GM12872 (cell line): ENCODE data around the gene SLC9C2.

ENCODE experiments used
- TF ChIP-seq, protein P1 (sequence below): IDR thresholded peaks from 3 replicates; pipeline ENCODE4 v1.5.1; 2011; ENCODE audit warnings: low read depth, mild to moderate bottlenecking, low read length, moderate library complexity; ENCODE audit not compliant: insufficient read depth

The SLC9C2 gene

DNA sequence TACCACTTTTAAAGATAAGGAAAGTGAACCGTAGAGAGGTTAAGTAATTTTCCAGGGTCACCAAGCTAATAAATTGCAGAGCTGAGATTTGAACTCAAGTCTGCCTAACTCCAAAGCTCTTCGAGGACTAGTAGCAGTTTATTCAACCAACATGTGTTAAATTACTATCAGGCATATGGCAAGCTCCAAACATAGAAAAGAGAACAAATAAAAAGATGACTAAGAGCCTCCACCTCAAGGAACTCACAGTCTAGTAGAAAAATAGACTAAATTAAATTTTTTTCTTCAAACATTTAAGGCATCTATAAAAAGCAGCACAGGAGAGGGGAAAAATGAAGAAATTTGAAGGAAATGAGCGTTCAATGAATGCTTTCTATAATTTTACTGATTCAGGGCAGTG, 22.2 kb downstream of the SLC9C2 start:
- TF ChIP-seq, protein P1, sequence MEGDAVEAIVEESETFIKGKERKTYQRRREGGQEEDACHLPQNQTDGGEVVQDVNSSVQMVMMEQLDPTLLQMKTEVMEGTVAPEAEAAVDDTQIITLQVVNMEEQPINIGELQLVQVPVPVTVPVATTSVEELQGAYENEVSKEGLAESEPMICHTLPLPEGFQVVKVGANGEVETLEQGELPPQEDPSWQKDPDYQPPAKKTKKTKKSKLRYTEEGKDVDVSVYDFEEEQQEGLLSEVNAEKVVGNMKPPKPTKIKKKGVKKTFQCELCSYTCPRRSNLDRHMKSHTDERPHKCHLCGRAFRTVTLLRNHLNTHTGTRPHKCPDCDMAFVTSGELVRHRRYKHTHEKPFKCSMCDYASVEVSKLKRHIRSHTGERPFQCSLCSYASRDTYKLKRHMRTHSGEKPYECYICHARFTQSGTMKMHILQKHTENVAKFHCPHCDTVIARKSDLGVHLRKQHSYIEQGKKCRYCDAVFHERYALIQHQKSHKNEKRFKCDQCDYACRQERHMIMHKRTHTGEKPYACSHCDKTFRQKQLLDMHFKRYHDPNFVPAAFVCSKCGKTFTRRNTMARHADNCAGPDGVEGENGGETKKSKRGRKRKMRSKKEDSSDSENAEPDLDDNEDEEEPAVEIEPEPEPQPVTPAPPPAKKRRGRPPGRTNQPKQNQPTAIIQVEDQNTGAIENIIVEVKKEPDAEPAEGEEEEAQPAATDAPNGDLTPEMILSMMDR = no peak

DNA sequence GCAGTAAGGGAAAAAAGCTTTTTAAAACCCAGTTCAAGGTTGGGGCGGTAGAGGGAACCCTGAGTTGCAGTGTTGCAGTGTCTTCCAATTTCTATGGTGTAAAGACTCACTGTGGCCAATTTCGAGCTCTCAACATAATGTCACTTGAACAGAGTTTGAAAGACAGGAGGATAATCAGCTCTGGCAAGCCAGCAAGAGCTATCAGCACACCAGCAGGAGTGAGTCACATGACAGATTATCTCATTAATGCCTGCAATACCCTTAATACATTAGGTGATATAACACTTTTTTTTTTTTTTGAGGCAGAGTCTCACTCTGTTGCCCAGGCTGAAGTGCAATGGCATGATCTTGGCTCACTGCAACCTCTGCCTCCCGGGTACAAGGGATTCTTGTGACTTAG, 22.8 kb downstream of the SLC9C2 start:
- TF ChIP-seq, protein P1 = no peak

DNA sequence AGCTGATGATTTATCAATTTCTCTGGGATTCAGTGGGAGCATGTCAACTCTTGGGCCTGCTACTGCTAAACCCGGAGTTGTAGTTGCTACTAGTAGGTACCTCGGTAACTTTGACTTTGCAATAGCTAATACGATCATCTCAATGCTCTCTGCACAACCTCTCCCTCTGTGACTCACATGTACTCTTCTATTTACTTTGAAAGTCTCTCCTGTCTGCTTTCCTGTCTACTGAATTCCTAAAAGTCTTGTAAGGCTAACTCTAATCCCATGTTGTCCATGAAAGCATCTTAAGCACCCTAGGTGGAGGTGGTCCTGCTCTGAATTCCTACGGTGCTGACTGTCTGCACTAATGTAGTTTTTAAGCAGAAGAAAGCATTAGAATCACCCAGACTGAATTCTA, 29.3 kb downstream of the SLC9C2 start:
- TF ChIP-seq, protein P1 = no peak

DNA sequence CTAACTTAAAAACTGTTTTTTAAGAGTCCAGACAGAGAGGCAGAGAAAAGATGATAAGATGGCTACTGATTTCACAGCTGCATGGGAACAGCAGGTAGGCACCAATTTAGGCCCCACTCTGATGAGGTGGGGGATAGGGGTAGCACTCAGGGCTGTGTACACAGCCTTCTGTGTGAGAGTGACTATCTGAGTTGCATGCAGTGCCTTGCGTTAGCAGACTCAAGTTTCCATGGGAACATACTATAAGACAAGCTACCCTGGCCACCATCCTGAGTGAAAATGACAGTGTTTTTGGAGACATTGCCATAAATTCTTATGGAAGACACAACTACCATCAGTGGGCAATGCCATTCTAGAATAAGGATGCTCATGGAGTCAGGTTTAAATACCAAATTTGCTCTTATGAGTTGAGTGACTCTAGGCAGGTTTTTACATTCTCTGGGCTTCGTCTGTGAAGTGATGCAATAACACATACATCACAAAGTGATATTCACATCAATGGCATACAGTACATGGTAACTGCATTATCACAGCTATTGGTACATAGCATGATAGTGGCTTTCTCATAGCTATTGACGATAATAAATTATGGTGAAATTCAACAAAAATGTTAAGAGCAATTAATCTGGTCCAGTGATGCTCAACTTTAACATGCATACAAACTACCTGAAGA, 30.5 kb downstream of the SLC9C2 start:
- TF ChIP-seq, protein P1 = no peak

DNA sequence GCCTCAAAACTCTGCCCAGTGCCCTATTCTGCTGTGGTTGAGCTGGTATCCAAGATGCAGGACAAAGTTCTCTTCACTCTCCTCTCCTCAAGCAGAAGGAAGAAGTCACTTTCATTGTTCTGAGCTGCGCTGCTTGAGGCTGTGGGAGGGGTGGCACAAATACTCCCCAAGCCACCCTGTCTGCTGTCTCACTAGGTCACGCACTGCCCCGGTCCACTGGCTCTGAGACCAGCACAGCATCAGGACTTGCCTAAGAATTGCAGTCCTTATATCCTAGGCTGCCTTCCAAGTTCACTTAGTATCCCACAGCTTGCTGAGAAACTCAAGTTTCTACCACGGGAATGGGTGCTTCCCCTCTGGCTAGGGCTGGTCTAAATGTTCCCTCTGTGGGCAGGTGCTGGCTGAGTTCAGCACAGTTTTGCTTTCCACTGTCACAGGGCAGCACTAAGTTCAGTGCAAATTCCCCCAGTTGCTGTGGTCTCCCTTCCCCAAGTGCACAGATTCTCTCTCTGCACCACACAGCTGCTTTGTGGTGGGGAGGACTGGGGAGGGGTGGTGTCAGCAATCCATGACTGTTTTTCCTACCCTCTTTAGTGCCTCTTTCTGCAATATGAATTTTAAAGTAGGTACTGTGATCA, 32.4 kb downstream of the SLC9C2 start:
- TF ChIP-seq, protein P1 = no peak

DNA sequence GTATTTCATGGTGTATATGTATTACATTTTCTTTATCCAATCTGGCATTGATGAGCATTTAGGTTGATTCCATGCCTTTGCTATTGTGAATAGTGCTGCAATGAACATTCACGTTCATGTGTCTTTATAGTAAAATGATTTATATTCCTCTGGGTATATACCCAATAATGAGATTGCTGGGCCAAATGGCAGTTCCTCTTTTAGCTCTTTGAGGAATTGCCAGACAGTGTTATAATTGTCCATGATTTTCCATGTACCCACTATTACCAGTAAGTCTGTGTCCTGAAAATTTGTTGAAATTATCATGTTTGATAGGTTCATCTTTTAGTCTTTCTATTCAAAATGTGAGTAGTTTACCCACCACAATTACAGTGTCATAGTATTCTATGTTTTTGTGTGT, 34.4 kb downstream of the SLC9C2 start:
- TF ChIP-seq, protein P1 = no peak

DNA sequence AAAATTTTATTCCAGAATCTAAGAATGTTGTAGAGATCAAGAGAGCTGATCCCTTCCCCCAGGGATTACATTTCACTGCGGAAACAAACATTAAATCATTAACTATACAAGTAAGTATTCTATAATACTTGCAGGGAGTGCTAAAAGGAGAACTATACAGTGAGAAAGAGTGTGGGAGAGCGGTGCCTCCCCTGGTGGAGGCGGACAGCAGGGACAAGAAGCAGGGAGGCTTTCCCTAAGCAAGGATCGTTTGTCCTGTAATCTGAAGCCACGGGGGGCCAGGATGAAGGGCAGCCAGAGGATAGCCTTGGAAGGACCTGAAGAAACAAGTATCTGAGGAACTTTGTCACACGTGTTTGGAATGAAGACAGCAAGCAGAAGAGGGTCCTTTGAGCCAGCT, 40.1 kb downstream of the SLC9C2 start:
- TF ChIP-seq, protein P1 = no peak
